ENCODE results near the gene KRT78.

KRT78 gene

DNA sequence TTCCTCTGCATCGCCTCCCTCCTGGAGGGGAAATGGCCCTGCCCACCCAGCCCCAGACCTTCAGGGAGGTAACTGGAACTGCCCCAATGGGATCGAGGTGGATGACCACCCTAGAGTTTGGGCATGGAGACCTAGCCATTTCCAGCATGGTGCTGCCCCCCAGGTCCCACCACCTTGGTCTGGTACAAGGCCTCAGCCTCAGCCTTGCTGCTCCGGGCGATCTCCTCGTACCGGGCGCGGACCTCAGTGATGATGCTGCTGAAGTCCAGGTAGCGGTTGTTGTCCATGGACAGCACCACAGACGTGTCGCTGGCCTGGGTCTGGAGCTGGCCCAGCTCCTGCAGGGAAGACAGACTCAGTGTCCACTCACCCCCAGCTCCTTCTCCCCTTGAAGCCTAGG is 4.4 kb downstream of the KRT78 start:
- H3K9me3 ChIP-seq (ENCODE audit: control insufficient read depth, insufficient read depth, low read length), result no peaks in the 10 kb centered on the region
- TF ChIP-seq EZH2phosphoT487 (IDR thresholded peaks at IDR 0.05; ENCODE audit: borderline replicate concordance, low read length), result no peak
- TF ChIP-seq, protein P1, sequence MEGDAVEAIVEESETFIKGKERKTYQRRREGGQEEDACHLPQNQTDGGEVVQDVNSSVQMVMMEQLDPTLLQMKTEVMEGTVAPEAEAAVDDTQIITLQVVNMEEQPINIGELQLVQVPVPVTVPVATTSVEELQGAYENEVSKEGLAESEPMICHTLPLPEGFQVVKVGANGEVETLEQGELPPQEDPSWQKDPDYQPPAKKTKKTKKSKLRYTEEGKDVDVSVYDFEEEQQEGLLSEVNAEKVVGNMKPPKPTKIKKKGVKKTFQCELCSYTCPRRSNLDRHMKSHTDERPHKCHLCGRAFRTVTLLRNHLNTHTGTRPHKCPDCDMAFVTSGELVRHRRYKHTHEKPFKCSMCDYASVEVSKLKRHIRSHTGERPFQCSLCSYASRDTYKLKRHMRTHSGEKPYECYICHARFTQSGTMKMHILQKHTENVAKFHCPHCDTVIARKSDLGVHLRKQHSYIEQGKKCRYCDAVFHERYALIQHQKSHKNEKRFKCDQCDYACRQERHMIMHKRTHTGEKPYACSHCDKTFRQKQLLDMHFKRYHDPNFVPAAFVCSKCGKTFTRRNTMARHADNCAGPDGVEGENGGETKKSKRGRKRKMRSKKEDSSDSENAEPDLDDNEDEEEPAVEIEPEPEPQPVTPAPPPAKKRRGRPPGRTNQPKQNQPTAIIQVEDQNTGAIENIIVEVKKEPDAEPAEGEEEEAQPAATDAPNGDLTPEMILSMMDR (IDR thresholded peaks at IDR 0.05; ENCODE audit: low read depth, low read length, poor library complexity, severe bottlenecking), result no peak
- no peaks in the 10 kb centered on the region for H3K36me3 ChIP-seq (ENCODE audit: control insufficient read depth, low read length)
- H3K4me1 ChIP-seq (ENCODE audit: control insufficient read depth, low read length), result no peaks in the 10 kb centered on the region
- no peaks in the 10 kb centered on the region for H3K79me2 ChIP-seq (ENCODE audit: control insufficient read depth, low read length)
- H3F3A ChIP-seq (ENCODE audit: control insufficient read depth, insufficient read depth), result no peaks in the 10 kb centered on the region
- no peak overlapping the region for H3K4me3 ChIP-seq (ENCODE audit: low read length)
- H4K20me1 ChIP-seq (ENCODE audit: control insufficient read depth, insufficient read depth, low read depth, low read length), result no peaks in the 10 kb centered on the region
- 0 out of 2 replicates have a peak, but pooled peaks cover 2% of the 10 kb centered on the region for H3K27me3 ChIP-seq (ENCODE audit: control insufficient read depth, low read length)
- H3K9me2 ChIP-seq (replicated peaks; ENCODE audit: control insufficient read depth, low read length), result no peaks in the 10 kb centered on the region
- H3K27ac ChIP-seq (ENCODE audit: low read depth, low read length), result no peak overlapping the region
- no peak overlapping the region for H3K4me2 ChIP-seq (ENCODE audit: low read length)

DNA sequence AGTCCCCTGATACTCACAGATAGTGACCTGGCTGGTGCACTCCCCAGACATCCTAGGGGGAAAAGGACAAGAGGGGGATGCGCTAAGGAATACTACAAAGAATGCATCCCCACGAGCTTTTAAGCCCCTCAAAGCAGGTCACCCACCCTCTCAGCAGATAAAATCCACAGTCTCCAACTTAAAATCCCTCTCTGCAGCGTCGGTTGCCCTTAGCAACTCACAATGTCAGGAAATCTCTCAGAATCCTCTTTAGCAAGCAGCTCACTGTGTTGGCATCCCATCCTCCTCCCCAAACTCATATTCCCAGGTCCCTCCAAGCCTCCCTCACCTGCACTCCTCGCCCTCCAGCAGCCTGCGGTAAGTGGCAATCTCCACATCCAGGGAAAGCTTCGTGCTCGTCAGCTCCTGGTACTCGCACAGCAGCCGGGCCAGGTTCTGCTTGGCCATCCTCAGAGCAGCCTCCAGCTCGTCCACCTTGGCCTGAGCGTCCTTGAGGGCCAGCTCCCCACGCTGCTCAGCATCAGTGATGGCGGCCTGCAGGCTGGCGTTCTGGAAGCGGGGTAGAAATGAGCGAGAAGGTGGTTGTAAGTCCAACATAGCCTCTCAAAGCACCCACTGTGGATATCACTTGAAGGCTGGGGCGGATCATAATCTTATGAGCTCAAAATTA is 9.2 kb downstream of the KRT78 start:
- no peaks in the 10 kb centered on the region for H3K36me3 ChIP-seq (ENCODE audit: control insufficient read depth, low read length)
- no peaks in the 10 kb centered on the region for H3K79me2 ChIP-seq (ENCODE audit: control insufficient read depth, low read length)
- no peak overlapping the region for H3K4me3 ChIP-seq (ENCODE audit: low read length)
- no peaks in the 10 kb centered on the region for H4K20me1 ChIP-seq (ENCODE audit: control insufficient read depth, insufficient read depth, low read depth, low read length)
- TF ChIP-seq, protein P1 (IDR thresholded peaks at IDR 0.05; ENCODE audit: low read depth, low read length, poor library complexity, severe bottlenecking), result no peak
- TF ChIP-seq EZH2phosphoT487 (IDR thresholded peaks at IDR 0.05; ENCODE audit: borderline replicate concordance, low read length), result no peak
- H3K9me3 ChIP-seq (ENCODE audit: control insufficient read depth, insufficient read depth, low read length), result no peaks in the 10 kb centered on the region
- no peaks in the 10 kb centered on the region; the same call in 1 of the 2 replicates for H3K27me3 ChIP-seq (ENCODE audit: control insufficient read depth, low read length)
- H3K4me1 ChIP-seq (ENCODE audit: control insufficient read depth, low read length), result no peaks in the 10 kb centered on the region
- H3K27ac ChIP-seq (ENCODE audit: low read depth, low read length), result no peak overlapping the region
- H3F3A ChIP-seq (ENCODE audit: control insufficient read depth, insufficient read depth), result no peaks in the 10 kb centered on the region
- H3K4me2 ChIP-seq (ENCODE audit: low read length), result no peak overlapping the region
- H3K9me2 ChIP-seq (replicated peaks; ENCODE audit: control insufficient read depth, low read length), result no peaks in the 10 kb centered on the region

DNA sequence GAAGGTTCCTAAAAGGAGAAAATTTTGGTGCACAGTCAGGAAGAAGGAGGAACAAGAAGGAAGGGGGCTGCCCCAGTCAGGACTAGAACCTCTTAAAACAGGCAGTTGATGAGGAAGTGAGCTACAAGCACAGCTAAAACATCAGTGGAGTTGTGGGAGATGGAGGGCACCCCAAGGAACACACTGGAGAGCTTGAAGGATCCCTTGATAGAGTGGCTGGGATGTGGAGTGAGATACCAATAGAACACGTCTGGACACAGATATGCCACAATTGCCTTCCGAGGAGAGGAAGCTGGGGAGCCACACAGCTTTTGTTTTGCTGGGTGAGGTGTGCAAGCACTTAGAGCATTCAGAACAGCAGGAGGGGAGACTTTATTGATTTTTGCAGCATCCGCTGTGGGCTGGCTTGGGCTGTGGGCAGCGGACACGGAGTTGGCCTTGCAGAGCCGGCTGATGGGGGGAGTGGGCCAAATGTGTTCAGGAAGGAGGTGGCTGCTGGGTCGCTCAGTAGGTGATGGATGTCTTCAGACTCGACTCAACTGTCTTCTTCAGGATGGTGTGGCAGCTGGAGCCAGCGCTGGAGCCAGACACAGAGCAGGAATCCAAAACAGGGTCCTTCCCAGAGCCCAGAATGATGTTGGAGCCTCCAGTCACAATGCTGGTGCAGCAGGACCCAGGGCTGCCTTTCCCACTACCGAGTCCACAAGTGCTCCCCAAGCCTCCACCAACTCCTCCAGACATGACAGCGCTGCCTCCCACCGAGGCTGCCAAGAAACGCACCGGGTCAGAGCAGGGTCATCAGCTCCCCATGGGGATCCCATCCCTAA is 10.0 kb downstream of the KRT78 start:
- Histone ChIP-seq H3F3A (ENCODE audit: control insufficient read depth, insufficient read depth) (no peaks in the 10 kb centered on the region), H3K4me3 (ENCODE audit: low read length) (no peak overlapping the region), H4K20me1 (ENCODE audit: control insufficient read depth, insufficient read depth, low read depth, low read length) (no peaks in the 10 kb centered on the region), H3K27me3 (ENCODE audit: control insufficient read depth, low read length) (no peaks in the 10 kb centered on the region; the same call in 1 of the 2 replicates), H3K27ac (ENCODE audit: low read depth, low read length) (no peak overlapping the region), H3K9me3 (ENCODE audit: control insufficient read depth, insufficient read depth, low read length) (no peaks in the 10 kb centered on the region), H3K4me2 (ENCODE audit: low read length) (no peak overlapping the region), H3K4me1 (ENCODE audit: control insufficient read depth, low read length) (no peaks in the 10 kb centered on the region), H3K36me3 (ENCODE audit: control insufficient read depth, low read length) (no peaks in the 10 kb centered on the region), H3K79me2 (ENCODE audit: control insufficient read depth, low read length) (no peaks in the 10 kb centered on the region), H3K9me2 (replicated peaks; ENCODE audit: control insufficient read depth, low read length) (no peaks in the 10 kb centered on the region)
- TF ChIP-seq, protein P1 (IDR thresholded peaks at IDR 0.05; ENCODE audit: low read depth, low read length, poor library complexity, severe bottlenecking), result no peak
- no peak for TF ChIP-seq EZH2phosphoT487 (IDR thresholded peaks at IDR 0.05; ENCODE audit: borderline replicate concordance, low read length)
